HepG2 (cell line): Measurements from ENCODE around the gene GGT1.

Source experiments
- ARID2 ChIP-seq: sonication (generic); formaldehyde crosslinking; IDR thresholded peaks from 2 replicates; pipeline ENCODE4 v1.8.1; 2022; ENCODE audit warnings: mild to moderate bottlenecking, missing genetic modification reagents, borderline replicate concordance
- GMEB2 ChIP-seq: IDR thresholded peaks from 2 replicates; pipeline ENCODE4 v1.6.1; 2016; ENCODE audit warnings: missing biosample characterization, missing genetic modification reagents, low read depth
- ZBTB33 ChIP-seq: sonication (generic); formaldehyde crosslinking; IDR thresholded peaks from 2 replicates; pipeline ENCODE4 v1.4.0; 2020; ENCODE audit warnings: missing genetic modification reagents
- ZNF224 ChIP-seq: sonication (generic); formaldehyde crosslinking; IDR thresholded peaks from 2 replicates; pipeline ENCODE4 v1.5.0; 2020; ENCODE audit warnings: mild to moderate bottlenecking, missing genetic modification reagents

DNA sequence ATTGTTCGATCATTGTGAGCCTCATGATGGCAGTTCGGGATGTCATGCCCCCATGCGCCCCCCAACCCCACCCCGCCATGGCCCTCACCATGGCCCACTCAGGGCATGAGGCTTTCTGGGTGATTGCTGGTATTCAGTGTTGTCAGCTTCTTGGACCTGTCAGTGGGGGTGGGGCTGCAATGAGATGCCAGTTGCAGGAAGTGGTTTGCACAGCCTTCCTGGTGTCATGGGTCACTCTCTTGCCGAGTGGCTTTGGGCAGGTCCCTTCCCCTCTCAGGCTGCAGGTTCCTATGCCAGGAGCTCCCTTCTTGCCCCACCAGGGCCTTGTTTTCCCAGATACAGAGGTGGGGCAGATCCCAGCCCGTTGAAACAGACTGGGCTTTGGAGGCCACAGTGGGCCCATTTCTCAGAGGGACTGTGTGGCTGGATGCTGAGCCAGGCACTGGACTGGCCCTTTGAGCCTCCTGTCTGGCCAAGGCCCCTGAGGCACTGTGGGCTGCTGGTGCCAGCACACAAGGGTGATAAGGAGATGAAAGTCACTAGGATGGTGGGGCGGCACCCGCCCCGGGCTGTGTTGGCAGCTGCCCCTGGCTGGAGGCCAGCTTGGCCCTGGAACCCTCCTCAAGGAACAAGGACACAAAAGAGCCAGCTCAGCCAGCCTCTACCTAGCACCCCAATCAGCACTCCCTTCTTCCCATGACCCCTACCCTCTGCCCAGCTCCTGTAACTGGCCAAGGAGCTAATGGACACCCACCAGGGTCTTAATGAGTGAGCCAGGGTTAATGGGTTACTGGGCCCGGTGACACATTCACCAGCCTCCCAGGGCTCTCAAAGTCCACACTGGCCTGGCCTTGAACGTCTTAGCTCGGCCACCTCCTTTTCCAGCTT lies 1.5 kb upstream of the GGT1 start:
- no peak for TF ChIP-seq GMEB2 (CRISPR knock-in tag)
- no peak for TF ChIP-seq ZBTB33 (CRISPR knock-in tag)
- 0 out of 2 replicates have a peak, but pooled peaks have one; percentile 34 for TF ChIP-seq ZNF224
- no peak for TF ChIP-seq ARID2 (CRISPR knock-in tag)
